ENCODE measurements around the gene CPNE6. TPM values are rescaled to one million over a fixed set of nuclear protein-coding genes. Genes with fewer than 3 reads are reported as not detected.
"Not testable (repeated sequence)": the region's sequence is repeated elsewhere in the genome, so short reads cannot be mapped to it uniquely, and the experiment has no call there.

CPNE6 gene
- total RNA-seq (2014; rRNA removed; shearing (Covaris generic)) = not detected in 2 replicates
- not detected in 2 replicates for polyA plus RNA-seq (2015; cell fraction: cytosol; rRNA removed)
- polyA plus RNA-seq (2015; cell fraction: nucleus; rRNA removed) = 0.10 TPM in 1 of 2 replicates, not detected in the other

DNA sequence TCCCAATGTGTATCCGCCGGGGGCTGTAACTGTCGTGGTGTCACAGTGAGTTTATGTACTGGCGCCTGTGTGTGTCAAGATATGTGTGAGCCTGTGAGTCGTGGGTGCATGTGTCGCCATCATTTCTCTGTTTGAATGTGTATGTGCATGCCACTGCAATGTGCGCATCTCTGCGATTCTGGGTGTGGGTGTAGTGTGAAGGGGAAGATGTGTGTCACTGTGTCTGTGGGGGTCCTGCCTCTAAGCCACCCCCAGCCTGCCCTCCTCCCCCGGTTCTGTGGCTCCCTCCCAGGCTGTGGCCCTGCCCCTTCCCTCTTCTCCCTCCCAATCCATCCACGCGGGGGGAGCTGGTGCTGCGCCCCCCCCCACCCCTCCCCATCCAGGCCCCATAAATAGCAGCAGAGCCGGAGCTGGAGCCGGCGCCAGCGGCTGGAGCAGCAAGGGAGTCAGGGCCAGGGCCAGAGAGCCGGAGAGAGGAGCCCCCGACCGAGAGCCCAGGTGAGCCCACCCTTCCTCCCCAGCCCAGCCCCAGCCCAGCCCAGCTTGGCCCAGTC is at the start of gene CPNE6:
CPNE6 (plus strand) TSS at position 419 of the 554 bp plus-strand sequence. CDS start 1,375 bp downstream, outside the sequence.
- in situ Hi-C loops (cut with HindIII; ENCODE audit: low pct_unique_long_range_greater_than_20kb, low sequenced_read_pairs) = no loop called here
- DNase-seq (ENCODE audit: low read depth, low spot score) = no peak

- in situ Hi-C loops (cut with HindIII; ENCODE audit: low pct_unique_long_range_greater_than_20kb, low sequenced_read_pairs); DNase-seq (ENCODE audit: low read depth, low spot score): not testable (repeated sequence)
Measured at GRCh38 chr14:24024939-24025418, 46.4 kb upstream of the CPNE6 start.

DNA sequence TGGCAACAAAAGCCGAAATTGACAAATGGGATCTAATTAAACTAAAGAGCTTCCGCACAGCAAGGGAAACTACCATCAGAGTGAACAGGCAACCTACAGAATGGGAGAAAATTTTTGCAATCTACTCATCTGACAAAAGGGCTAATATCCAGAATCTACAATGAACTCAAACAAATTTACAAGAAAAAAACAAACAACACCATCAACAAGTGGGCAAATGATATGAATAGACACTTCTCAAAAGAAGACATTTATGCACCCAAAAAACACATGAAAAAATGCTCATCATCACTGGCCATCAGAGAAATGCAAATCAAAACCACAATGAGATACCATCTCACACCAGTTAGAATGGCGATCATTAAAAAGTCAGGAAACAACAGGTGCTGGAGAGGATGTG is 41.7 kb upstream of the CPNE6 start:
- DNase-seq (ENCODE audit: low read depth, low spot score); in situ Hi-C loops (cut with HindIII; ENCODE audit: low pct_unique_long_range_greater_than_20kb, low sequenced_read_pairs): not testable (repeated sequence)

- in situ Hi-C loops (cut with HindIII; ENCODE audit: low pct_unique_long_range_greater_than_20kb, low sequenced_read_pairs); DNase-seq (ENCODE audit: low read depth, low spot score): not testable (repeated sequence)
Measured at GRCh38 chr14:24031331-24031730, 40.0 kb upstream of the CPNE6 start.

GRCh38 chr14:24032727-24033418 is 38.5 kb upstream of the CPNE6 start:
- in situ Hi-C loops (cut with HindIII; ENCODE audit: low pct_unique_long_range_greater_than_20kb, low sequenced_read_pairs) = no loop called here
- DNase-seq (ENCODE audit: low read depth, low spot score) = no peak

- DNase-seq (ENCODE audit: low read depth, low spot score); in situ Hi-C loops (cut with HindIII; ENCODE audit: low pct_unique_long_range_greater_than_20kb, low sequenced_read_pairs): not testable (repeated sequence)
Measured at GRCh38 chr14:24035769-24036168, 35.6 kb upstream of the CPNE6 start.

DNA sequence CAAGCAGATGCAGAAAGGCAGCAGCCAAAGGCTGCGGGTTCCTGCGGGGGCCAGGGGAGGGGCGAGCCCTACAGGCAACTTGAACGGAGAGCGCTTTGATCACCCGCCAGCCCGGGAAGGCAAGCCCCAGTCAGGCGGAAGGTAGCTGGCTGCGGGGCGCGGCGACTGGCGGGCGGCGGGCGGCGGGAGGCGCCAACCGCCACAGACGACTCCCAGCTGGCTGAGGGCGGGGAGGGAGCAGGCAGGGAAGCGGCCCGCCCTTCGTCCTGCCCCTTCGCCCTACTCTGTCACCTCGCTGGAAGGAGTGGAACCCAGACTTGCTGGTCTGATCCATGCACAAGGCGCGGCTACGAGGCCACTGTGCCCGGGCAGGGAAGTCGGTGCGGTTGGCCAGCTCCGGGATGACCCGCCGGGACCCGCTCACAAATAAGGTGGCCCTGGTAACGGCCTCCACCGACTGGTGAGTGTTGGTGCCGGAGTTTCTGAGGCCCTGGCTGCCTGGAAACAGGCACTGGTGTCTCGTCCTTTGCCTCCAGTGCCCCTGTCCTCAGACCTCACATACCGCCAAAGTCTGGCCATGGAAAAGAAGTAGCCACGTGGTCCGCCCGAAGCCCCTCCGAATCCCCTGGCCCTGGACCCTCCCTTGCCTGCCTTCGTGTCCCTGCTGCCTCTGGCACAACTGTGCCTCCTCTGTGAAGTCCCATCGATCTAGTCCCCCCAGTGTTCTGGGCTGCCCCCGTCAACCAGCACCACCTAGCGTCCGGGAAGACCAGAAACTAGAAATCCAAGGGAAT is 35.0 kb upstream of the CPNE6 start:
- in situ Hi-C loops (cut with HindIII; ENCODE audit: low pct_unique_long_range_greater_than_20kb, low sequenced_read_pairs) = no loop called here
- DNase-seq (ENCODE audit: low read depth, low spot score) = peak; percentile 77

GRCh38 chr14:24036963-24037657 is 34.3 kb upstream of the CPNE6 start:
- DNase-seq (ENCODE audit: low read depth, low spot score); in situ Hi-C loops (cut with HindIII; ENCODE audit: low pct_unique_long_range_greater_than_20kb, low sequenced_read_pairs): not testable (repeated sequence)

- peak; percentile 33 for DNase-seq (ENCODE audit: low read depth, low spot score)
- in situ Hi-C loops (cut with HindIII; ENCODE audit: low pct_unique_long_range_greater_than_20kb, low sequenced_read_pairs) = no loop called here
Measured at GRCh38 chr14:24037658-24038037, 33.7 kb upstream of the CPNE6 start.

DNA sequence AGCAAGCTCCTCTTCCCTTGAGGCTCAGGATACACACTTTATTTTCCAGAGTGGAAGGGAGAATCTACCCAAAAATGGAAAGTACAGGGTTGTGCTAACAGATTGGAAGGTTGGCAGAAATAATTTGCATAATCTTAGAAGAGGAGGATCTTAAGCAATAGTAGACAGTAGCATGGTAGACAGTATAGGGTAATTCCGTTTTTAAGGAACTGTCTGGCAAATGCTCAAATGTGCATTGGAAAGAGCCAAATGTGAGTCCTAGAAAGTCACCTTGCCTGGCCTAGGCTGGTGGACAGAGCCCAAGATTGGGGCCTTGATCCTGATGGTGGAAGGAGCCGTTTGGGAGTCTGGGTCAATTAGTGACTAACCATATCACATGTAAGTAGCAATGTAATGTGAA is 32.7 kb upstream of the CPNE6 start:
- no peak for DNase-seq (ENCODE audit: low read depth, low spot score)
- in situ Hi-C loops (cut with HindIII; ENCODE audit: low pct_unique_long_range_greater_than_20kb, low sequenced_read_pairs) = no loop called here

DNA sequence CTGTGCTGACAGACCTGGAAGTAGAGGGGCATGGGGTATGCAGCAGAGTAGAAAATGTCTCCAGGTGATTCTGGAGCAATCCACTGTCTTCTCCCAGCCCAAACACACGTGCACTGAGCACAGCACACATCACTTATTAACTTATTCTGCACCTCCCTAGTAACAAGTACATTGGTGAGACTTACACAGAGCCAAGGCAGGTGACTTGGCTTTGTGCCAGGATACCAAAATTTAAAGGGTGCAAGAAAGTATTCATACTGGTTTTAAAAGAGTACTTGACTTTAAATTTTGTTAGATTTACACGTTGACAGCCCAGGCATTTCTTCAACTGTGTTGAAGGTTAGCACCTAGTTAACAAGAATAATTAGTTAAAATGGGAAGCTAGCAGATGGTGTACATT is 30.7 kb upstream of the CPNE6 start:
- in situ Hi-C loops (cut with HindIII; ENCODE audit: low pct_unique_long_range_greater_than_20kb, low sequenced_read_pairs) = no loop called here
- DNase-seq (ENCODE audit: low read depth, low spot score) = no peak

- no peak for DNase-seq (ENCODE audit: low read depth, low spot score)
- in situ Hi-C loops (cut with HindIII; ENCODE audit: low pct_unique_long_range_greater_than_20kb, low sequenced_read_pairs) = no loop called here
Measured at GRCh38 chr14:24042746-24043145, 28.6 kb upstream of the CPNE6 start.

DNA sequence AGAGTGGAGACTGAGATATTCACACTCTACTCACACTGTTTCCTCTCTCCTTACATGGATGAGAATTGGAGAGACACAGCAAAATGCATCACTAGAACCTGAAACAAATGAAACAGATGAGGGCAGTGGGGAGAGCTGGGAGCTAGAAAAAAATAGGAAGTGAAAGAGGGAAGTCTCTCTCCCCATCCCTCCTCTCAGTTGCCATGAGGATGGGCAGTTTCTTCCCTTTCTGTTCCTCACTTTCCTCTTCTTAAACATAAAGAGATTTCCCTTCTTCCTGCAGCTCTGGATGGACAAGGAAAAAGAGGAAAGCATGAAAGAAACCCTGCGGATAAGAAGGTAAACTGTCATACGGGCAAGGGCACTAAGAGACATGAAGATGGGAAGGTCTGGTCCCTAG is 22.4 kb upstream of the CPNE6 start:
- DNase-seq (ENCODE audit: low read depth, low spot score); in situ Hi-C loops (cut with HindIII; ENCODE audit: low pct_unique_long_range_greater_than_20kb, low sequenced_read_pairs): not testable (repeated sequence)

GRCh38 chr14:24050753-24051152 is 20.6 kb upstream of the CPNE6 start:
- in situ Hi-C loops (cut with HindIII; ENCODE audit: low pct_unique_long_range_greater_than_20kb, low sequenced_read_pairs); DNase-seq (ENCODE audit: low read depth, low spot score): not testable (repeated sequence)

DNA sequence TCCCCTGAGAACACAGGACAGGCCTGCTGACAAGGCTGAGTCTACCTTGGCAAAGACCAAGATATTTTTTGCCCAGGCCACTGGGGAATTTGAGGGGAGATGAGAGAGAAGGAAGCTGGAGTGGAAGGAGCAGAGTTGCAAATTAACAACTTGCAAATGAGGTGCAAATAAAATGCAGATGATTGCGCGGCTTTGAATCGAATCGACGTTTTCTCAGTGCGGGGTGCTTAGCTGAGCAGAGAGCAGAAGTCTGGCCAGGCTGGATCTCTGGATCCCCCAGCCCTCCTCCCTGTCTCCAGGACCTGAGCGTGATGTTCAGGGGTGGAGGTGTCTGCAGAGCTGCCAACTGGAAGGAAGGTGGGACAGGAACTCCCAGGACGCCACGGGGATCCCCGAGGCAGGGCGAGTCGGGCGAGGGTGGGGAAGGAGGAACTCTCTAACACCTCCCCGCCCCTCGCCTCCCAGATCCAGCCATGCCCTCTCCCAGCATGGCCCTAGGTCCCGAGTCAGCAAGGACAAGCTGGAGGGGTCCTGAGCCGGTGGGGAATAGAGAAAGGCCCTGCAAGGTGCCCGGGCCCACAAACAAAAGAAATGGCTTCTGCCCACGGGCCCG is 20.1 kb upstream of the CPNE6 start:
- no peak for DNase-seq (ENCODE audit: low read depth, low spot score)
- in situ Hi-C loops (cut with HindIII; ENCODE audit: low pct_unique_long_range_greater_than_20kb, low sequenced_read_pairs) = no loop called here

DNA sequence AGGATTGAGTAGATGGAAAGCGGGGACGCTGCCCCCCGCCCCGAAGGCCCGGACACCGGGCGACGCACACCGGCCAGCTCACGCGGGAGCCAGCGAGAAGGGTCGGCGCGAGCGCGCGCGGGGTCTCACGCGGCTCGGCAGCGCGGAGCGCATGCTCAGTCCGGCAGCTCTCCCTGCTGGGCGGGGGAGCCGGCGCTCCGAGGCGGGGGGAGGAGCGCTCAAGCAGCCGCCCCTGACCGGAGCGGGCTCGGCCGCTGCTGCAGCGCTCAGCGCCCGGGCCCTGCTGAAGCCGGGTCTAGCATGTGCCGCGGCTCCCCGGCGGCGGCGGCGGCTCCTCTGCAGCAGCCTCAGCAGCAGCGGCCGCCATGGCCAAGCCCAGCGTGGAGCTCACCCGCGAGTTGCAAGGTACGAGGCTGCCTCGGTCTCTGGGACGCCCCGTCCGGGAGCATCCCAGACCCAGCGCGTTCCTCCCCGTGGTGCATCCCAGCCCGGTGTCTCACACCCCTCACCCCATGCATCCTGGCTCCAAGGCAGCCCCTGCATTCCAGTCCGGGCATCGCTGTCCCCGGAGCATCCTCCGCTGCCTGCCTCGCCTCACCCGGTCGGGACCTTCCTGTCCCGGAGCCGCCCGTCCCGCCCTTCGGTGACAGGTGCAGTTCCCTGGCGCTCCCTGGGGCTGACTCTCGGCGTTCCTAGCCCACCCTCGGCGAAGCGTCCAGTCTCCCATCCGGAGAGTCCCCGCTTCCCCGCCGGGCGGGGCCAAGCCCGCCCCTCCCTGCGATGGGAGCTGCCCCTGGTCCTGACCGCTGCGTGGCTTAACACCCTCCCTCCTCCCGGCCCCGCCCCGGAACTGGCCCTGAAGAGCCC is 19.3 kb upstream of the CPNE6 start, which contains the start of gene CARMIL3:
CARMIL3 (plus strand) TSS at position 221 of the 867 bp plus-strand sequence; CDS start at position 366, 145 bp downstream.
- in situ Hi-C loops (cut with HindIII; ENCODE audit: low pct_unique_long_range_greater_than_20kb, low sequenced_read_pairs) = no loop called here
- DNase-seq (ENCODE audit: low read depth, low spot score) = peak; percentile 57

Data from SK-MEL-5 (cell line).